ENCODE measurements around the gene APOM.

APOM gene

GRCh38 chr6:31680226-31681134, 24.8 kb downstream of the APOM start, which contains the start of gene LY6G5C:
Gene LY6G5C, minus strand, starts transcription at chr6:31681067. Its CDS starts 694 bp downstream, at chr6:31680373.
- peak; percentile 76 for DNase-seq (ENCODE audit: low spot score)

- DNase-seq (ENCODE audit: low spot score), result no peak
These were observed 25.5 kb downstream of the APOM start for GRCh38 chr6:31681135-31681671.

- DNase-seq (ENCODE audit: low spot score), result no peak
These were observed 27.9 kb downstream of the APOM start for GRCh38 chr6:31683591-31683990.

GRCh38 chr6:31686483-31686882, 30.8 kb downstream of the APOM start:
- DNase-seq (ENCODE audit: low spot score), result no peak

- no peak for DNase-seq (ENCODE audit: low spot score)
These were observed 31.6 kb downstream of the APOM start for GRCh38 chr6:31687321-31687720.

- DNase-seq (ENCODE audit: low spot score), result no peak
These were observed 32.4 kb downstream of the APOM start for GRCh38 chr6:31687860-31688693.

GRCh38 chr6:31689249-31690110, 33.8 kb downstream of the APOM start:
- no peak for DNase-seq (ENCODE audit: low spot score)

- DNase-seq (ENCODE audit: low spot score), result no peak
These were observed 34.8 kb downstream of the APOM start for GRCh38 chr6:31690231-31691077.

- no peak for DNase-seq (ENCODE audit: low spot score)
These were observed 35.4 kb downstream of the APOM start for GRCh38 chr6:31691078-31691463.

- no peak for DNase-seq (ENCODE audit: low spot score)
These were observed 35.9 kb downstream of the APOM start for GRCh38 chr6:31691564-31692108.

- DNase-seq (ENCODE audit: low spot score), result no peak
These were observed 36.7 kb downstream of the APOM start for GRCh38 chr6:31692353-31692752.

GRCh38 chr6:31692886-31693285, 37.2 kb downstream of the APOM start:
- no peak for DNase-seq (ENCODE audit: low spot score)

GRCh38 chr6:31693535-31693934, 37.8 kb downstream of the APOM start:
- DNase-seq (ENCODE audit: low spot score), result no peak

GRCh38 chr6:31697555-31697954, 41.9 kb downstream of the APOM start:
- no peak for DNase-seq (ENCODE audit: low spot score)

- DNase-seq (ENCODE audit: low spot score), result no peak
These were observed 45.2 kb downstream of the APOM start for GRCh38 chr6:31700740-31701401.

GRCh38 chr6:31701666-31702404, 46.1 kb downstream of the APOM start:
- no peak for DNase-seq (ENCODE audit: low spot score)

GRCh38 chr6:31702405-31702818, 46.7 kb downstream of the APOM start:
- no peak for DNase-seq (ENCODE audit: low spot score)

GRCh38 chr6:31702819-31703716, 47.4 kb downstream of the APOM start, which contains the start of gene ABHD16A:
Gene ABHD16A, minus strand, starts transcription at chr6:31703324. Its CDS starts 43 bp downstream, at chr6:31703281.
- DNase-seq (ENCODE audit: low spot score), result peak; percentile 97

All from SK-N-DZ (cell line).